HG03108 (cell line): Measurements from ENCODE around the gene EOMES.

Experiments used
- ATAC-seq: cut with Tn5 transposase; IDR thresholded peaks from one replicate; pipeline ENCODE4 v1.9.1; 2021; ENCODE audit warnings: moderate library complexity; ENCODE audit not compliant: unreplicated experiment

Gene EOMES

DNA sequence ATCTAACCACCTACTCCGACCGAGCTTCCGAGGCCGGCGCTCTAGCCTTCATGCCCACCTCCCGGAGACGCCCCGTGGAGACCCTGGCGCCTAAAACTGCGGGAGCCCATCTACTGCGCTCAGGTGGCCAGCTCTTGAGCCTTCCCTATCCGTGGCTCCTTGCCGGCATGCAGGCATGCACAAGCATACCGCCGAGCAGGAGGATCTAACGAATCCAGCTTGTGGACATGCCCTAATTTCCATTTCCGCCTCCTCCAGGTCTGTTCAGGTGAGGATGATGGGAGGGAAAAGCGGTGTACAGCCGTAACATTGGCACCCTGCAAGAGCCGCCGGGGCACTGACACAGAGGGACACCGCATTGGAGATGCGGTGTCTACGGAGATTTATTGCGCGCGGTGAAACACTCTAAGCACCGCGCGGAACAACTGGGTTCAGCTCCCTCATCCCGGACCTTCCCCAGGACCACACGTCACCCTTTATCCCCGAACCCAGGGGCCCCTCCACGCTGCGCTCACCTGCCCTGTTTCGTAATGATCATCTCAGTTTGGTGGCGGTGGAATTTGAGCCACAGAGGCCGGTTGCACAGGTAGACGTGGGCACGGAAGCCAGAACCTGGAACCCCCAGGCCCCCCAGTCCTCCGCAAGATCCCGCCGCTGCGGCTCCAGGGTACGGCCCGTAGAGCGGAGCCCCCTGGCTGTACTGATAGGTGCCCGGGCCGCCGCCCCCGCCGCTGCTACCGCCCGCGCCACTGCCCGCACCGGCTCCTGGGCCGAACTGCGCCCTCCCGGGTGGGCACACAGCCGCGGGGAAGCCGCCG lies 1.0 kb downstream of the EOMES start:
- no peak for ATAC-seq

DNA sequence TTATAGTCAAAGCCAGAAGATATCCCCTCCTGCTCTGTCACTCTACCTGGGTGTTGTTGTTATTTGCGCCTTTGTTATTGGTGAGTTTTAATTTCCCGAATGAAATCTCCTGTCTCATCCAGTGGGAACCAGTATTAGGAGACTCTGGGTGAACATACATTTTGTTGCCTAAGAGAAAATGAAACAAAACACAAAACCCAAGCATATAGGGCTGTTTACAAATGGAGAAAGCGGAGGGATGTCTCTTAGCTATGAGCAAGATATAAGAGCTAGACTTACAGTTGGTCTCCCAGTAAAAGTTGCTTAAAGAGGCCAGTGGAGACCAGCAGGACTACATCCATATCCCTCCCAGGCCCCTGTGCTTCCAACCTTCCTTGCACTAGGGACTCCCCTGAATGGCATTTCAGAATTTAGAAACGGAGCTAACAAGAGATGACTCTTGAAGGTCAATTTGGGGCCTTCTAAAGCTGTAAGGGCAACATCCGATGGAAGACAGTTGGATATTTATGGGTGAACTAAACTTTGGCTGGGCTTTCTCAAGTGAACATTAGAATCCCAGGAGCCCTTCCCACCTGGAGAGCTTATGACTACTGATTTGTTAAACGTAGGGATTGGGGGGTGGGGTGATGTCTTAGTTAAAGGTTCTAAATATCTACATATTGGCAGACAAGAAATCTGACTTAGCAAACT lies 2.7 kb downstream of the EOMES start:
- no peak for ATAC-seq

DNA sequence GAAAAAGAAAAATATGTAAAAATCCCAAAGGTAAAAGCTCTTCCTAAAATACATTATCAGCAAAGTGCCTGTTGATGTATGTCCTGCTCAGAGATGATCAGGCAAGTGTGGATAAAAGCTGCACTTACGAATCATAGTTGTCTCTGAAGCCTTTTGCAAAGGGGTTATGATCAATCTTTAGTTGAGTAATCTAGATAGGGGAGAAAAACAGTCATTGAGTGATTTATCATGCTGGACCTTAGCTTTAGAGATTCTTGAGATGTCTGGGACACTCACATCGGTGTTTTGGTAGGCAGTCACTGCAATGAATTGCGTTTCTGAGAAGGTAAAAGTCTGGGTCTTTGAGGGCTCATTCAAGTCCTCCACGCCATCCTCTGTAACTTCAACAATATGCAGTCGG lies 3.7 kb downstream of the EOMES start:
- no peak for ATAC-seq

DNA sequence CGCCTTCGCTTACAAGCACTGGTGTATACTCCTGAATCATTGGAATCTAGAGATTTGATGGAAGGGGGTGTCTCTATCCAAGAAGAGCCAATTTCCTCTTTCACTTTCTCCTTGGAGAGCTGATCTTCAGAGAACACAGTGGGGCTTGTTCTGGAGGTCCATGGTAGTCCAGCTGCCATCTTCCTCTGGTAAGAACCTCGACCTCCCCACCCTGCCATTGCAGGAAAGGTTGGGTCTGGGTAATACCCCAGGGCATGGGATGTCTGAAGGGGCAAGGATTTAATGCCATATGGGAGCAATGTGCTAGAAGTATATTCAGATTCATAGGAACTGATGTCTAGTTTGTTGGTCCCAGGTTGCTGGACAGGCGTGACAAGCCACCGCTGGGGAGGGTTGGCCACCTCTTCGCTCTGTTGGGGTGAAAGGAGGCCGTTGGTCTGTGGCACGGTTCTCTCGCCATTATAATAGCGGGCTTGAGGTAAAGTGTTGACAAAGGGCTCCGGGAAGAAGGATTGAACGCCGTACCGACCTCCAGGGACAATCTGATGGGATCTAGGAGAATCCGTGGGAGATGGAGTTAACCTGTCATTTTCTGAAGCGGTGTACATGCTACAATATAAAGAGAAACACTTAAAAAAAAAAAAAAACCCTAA lies 4.8 kb downstream of the EOMES start:
- no peak for ATAC-seq

DNA sequence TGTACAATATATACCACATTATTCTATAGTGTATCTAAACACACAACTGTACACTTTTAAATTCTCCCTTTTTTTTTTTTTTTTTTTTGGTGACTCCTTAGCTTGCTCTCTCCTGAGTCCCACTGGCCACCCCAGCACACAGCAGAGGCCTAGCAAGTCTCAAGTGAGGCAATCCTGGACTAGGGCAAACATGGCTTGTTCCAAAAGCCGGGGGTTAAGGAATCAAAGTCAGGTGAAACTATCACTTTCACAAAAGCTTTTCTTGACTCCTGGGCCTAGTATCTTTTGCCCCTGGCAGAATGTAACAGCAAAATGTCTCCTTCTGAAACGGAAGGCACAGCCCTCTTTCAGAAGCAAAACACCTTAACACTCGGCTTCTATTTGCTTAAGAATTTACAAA lies 5.8 kb downstream of the EOMES start:
- ATAC-seq = no peak

DNA sequence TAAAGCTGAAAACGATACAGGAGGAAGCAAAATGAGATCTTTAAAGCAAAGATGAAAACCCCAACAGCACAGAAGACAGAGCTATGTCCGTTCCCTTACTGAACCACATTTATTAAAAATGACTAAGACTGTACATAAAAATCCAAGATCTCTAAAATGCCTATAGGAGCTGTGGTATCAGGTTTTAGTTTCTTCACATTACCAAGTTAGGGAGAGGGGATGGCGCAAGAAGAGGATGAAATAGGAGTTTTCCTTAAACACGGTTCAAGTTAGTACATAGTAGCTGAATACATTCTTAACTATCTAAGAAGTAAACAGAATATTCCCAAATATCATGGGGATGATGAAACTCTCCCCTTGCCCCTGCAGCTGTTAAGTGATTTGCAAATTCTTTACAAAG lies 6.3 kb downstream of the EOMES start:
- no peak for ATAC-seq

DNA sequence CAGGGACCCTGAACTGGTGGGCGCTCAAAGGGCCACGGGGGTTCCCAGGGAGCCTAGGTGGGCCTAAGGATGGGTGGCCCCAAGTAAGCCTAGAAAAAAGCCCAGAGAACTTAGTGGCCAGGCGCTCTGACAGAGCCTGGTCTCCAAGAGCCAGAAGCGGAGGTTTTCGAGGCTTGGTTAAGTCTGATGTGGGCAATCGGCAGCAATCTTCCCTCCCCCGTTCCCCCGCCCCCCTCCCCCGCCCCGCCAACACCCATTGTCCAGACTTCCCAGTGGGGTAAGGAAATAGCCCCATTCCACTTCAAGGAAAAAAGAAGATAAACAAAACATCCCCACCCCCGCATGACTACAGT lies 6.7 kb downstream of the EOMES start:
- no peak for ATAC-seq

DNA sequence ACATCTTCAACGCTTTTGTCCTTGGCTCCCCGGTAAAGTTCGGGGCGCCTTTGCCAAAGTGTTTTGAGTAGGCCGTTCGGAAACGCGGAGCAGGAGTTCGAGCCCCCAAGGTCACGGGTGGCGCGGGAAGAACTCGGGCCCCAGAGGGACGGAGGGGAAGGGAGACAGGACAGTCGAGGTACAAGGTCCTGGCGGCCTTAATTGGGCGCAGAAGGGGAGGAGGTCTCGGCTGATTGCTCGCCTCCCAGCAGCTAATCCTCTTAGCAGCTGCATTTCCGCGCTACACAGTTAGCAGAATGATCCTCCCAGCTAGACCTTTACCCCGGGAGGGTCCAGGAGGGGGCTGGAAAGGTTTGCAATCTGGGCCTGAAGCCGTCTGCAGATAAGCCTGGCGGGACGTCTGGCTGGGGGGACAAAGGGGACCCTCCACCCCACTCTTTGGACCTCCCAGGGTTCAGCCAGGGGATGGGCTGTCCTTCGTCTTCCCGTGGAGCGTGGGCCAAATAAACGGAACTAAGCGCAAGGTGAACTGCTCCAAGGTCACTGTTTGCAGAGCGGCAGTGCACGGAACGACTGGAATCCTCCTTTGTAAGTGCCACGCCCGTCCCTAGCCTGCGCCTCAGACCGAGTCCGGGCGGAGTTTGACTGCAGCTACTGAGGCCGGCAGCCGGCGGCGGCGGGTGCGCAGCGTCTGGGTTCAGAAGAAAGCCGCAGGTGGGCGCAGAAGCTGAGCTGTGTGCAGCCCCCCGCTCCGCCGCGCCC lies 7.2 kb downstream of the EOMES start:
- no peak for ATAC-seq

DNA sequence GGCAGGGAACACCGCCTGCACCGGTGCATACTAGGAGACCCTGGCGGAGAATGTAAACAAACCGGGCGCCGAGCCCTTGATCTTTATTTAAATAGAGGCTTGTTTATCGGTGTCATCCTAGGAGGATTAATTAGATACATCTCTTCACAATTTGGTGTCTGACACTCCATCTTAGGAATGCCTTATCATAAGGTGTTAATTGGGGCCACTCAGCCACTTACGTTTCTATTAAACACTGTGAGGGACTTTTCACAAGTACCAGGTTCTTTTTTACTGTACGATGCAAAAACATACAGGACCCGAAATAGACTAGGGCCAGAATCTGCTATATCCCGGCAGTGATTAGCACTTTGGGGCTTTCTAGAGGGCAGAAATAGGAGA lies 8.0 kb downstream of the EOMES start:
- no peak for ATAC-seq

DNA sequence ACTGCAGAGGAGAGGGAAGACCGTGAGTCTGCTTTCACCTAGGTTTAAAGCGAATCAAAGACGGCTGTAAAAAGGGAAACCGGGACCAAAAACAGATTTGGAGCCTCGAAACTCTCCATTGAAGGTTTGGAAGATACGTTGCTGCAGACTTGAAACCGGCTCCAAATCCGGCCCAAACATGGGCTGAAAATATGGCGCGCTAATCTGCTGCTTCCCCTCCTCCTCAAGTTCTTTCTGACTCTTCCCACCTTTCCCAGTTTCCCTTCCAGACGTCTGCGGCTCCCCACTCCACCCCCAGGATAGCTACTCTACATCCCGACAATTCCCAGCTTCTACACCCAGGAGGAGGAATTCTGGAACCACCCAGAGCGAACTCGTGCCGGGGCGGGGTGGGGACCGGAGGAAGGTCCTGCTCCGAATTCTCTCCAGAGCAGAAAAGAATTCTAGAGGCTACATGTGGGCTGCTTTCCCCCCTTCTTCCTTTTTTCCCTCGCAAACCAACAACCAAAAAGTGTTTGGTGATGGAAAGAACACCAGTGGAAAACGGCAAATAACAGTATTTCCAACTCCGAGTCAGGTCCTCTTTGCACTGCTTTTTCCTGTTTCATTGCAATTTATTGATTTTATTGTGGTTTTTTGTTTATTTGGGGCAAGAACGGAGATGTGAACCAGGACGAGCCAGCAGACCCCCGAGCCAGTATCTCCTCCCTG lies 8.5 kb downstream of the EOMES start:
- ATAC-seq = no peak

DNA sequence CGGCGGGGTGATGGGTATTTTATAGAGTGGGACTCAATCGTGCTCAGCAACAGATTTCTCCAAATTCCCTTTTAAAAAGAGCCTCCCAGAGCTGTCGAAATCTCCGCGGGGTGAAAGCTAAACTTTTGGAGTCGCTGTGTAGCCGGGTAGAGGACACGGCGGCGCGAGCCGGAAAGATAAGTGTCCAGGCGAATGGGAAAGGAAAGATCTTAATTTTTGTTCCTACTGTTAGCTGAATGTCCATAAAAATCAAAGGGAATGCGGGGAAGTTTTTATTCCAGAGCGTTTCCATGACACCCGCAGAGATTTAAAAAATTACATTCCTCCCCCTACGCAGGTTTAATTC lies 9.1 kb downstream of the EOMES start:
- ATAC-seq = no peak

DNA sequence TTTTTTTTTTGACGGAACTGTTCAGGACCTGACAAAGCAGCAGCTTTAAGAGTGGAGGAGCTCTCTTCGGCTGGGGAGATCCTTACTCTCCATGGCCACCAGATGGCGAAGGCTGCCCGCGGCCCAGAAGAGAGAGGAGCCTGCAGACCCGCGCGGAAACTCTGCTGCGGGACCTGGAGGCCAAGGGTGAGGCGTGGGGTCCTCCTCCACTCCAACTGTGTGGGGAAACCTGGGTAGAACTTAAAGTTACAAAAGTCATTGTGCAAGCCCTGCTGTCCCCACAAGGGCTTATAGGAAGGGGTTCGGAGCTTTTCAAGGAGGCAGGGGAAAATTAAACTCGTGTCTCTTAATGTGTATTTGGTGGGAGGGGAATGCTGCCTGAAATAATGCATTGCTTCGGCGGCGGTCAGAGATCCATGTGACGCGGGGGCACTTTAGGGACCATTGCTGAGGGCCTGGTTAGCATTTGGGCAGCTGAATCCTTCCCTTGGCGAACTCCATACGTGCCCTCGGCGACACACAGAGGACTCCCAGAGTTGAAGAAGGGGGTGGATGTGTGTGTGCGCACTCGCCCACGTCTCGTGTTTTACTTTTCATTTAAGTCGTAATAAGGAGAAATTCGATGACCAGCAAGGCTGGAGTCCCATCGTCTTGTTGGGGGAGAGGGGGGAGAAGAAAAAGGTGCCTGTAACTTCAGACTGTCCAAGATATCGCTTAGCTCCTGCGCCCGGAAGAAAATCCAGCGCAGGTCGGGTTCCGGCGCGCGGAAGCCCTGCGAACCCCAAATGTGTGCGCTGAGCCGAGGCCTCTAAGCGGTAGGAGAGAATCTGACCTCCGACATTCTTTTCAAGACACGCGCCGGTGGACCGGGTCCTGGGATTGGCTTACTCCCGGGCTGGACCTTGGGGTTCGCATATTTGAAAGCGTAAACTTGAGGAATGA lies 9.7 kb downstream of the EOMES start:
- peak; percentile 91 for ATAC-seq

DNA sequence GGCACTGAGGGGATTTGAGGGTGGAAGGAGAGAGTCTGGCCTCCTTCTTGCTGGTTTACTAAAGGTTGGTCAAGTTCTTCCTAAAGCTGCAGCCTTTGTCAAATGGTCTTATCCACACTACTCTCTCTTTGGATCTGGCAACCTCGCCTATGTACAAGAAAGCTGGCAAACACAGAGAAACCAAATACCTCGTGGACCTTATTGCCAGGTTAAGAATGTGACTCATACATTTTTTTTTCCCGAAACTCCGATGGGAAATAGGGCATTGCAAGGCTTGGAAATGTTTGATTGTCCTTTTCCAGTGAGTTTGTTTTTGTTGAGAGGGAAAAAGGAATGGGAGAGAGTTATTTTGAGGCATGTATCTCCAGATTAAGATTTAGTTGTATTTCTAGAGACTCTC lies 13.9 kb downstream of the EOMES start:
- ATAC-seq = no peak

DNA sequence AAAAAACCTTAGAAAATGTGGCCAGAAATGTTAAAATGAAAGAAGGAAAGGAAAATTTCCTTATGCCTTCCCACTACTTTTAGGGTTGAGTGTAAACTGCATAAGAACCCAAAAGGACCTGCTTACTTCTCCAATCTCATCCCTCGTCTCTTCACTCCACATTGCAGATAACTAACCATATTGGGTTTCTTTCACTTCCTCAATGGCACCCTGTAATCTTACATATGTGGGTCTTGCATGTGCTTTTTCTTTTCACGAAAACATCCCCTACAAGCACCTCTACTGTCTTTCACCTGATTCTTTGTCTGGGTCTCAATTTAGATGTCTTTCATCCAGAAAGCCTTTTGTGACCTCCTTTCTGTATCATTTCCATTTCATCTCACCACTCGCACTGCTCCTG lies 23.1 kb downstream of the EOMES start:
- ATAC-seq = peak; percentile 52

DNA sequence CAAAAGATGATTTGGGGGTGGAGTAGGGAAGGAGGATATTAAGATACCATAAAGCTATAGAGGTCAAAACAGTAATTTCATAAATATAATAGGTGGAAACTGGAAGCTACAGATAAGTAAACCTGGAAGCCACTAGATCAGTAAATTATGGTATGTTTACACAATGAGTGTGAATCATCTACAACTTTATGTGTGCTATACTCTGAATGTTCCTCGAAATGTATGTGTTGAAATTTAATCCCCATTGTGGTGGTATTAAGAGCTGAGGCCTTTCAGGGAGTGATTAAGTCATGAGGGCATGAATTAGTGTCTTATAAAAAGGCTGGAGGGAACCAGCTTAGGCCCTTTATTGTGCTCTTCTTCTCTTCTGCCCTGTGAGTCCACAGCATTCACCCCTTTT lies 25.2 kb downstream of the EOMES start:
- ATAC-seq = no peak

DNA sequence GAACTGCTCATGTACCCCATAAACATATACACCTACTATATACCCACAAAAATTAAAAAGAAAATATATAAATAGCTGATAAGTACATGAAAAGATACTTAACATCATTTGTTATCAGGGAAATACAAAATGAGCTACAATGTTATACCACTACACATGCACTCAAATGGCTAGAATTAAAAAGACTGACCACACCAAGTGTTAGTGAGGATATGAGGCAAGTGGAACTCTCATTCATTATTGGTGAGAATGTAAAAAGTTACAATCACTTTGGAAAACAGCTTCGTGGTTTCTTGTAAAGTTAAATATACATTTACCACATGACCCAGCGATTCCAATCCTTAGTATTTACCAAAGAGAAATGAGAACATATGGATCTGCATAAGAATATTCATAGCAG lies 26.5 kb downstream of the EOMES start:
- no peak for ATAC-seq

DNA sequence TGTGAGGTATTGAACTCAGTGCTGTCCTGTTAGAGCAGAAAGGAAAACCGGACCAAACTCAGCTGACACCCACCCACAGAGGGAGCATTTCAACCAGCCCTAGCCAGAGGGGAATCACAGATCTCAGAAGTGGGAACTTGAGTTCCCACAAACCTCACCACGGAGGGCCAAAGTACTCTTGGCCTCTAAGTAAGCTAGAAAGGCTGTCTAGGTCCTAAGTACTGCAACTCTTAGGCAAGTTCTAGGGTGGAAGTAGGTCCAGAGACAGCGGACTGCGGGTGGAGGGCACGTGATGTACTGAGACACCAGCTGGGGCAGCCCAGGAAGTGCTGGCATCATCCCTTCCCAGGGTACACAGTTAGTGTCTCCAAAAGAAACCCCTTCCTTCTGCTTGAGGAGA lies 34.1 kb downstream of the EOMES start:
- ATAC-seq = no peak

DNA sequence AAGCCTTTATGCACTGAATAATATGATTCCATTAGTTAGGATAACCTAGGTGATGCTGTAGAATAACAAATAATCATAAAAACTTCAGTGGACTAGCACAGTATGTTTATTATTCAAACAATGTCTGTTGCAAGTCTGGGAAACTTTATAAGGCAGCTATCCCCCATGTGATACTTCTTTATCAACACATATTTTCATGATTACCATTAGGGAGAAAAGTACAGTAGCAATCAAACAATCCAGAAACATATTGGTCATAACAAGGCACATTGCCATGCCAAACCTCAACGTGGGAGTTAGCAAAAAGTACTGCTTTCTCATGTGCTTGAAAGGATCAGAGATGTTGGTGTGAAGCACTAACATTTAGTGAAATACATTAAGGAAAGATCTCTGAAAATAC lies 35.5 kb downstream of the EOMES start:
- ATAC-seq = no peak

DNA sequence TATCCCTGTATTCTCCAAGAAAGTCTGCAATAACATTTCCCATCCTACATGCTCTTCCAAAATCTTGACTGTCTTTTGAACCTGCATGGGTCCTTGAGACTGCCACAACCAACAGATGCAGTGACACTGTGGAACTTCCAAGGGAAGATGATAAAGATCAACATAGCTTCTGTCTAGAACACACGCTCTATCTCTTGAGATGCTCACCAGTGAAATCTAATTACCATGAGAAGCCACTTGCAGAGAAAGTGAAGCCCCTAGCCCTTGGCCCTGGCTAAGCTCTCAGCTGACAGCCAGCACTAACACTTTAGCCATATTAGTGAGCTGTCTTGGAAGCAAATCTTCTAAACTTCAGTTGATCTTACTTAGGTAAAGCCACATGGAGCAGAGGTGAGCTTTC lies 36.6 kb downstream of the EOMES start:
- no peak for ATAC-seq

DNA sequence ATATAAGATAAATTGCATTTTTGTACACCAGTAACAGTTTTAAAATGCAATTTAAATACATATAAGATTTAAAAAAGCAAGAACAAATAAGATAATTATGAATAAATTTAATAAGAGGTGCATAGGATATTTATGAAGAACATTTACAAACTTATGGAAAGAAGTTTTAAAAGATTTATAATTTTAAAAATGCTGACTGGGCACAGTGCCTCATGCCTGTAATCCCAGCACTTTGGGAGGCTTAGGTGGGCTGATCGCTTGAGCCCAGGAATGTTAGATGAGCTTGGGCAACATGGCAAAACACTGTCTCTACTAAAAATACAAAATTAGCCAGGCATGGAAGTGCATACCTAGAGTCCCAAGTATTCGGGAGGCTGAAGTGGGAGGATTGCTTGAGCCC lies 37.8 kb downstream of the EOMES start:
- ATAC-seq = no peak
